ENCODE data around the gene SOCS7. TPM values are rescaled to one million over a fixed set of nuclear protein-coding genes. Genes with fewer than 3 reads are reported as not detected.

Gene SOCS7
- total RNA-seq, 1 donor from 2014 or later = 16.8 TPM

- TF ChIP-seq EZH2 (IDR thresholded peaks at IDR 0.05; ENCODE audit: insufficient read depth, low read length) = no peak
- TF ChIP-seq, protein P1, sequence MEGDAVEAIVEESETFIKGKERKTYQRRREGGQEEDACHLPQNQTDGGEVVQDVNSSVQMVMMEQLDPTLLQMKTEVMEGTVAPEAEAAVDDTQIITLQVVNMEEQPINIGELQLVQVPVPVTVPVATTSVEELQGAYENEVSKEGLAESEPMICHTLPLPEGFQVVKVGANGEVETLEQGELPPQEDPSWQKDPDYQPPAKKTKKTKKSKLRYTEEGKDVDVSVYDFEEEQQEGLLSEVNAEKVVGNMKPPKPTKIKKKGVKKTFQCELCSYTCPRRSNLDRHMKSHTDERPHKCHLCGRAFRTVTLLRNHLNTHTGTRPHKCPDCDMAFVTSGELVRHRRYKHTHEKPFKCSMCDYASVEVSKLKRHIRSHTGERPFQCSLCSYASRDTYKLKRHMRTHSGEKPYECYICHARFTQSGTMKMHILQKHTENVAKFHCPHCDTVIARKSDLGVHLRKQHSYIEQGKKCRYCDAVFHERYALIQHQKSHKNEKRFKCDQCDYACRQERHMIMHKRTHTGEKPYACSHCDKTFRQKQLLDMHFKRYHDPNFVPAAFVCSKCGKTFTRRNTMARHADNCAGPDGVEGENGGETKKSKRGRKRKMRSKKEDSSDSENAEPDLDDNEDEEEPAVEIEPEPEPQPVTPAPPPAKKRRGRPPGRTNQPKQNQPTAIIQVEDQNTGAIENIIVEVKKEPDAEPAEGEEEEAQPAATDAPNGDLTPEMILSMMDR (IDR thresholded peaks at IDR 0.05; ENCODE audit: insufficient read depth, low read depth, low read length) = no peak
- no peak overlapping the region for H3K27ac ChIP-seq (ENCODE audit: low read depth, low read length)
- Mint-ChIP-seq H3K4me1 (ENCODE audit: low read depth, unreplicated experiment) (peaks cover 18% of the 10 kb centered on the region), H3K27me3 (ENCODE audit: low read depth, unreplicated experiment) (peaks cover 17% of the 10 kb centered on the region), H3K36me3 (ENCODE audit: low read depth, unreplicated experiment) (peaks cover 16% of the 10 kb centered on the region), H3K27ac (ENCODE audit: unreplicated experiment) (no peak overlapping the region), H3K9me3 (ENCODE audit: unreplicated experiment) (no peaks in the 10 kb centered on the region), H3K4me3 (ENCODE audit: unreplicated experiment) (no peak overlapping the region)
- H3K9ac ChIP-seq (ENCODE audit: low read length) = no peak overlapping the region
- no peak for DNase-seq (ENCODE audit: low read depth)
- H3K4me3 ChIP-seq (ENCODE audit: insufficient read depth, low read depth, low read length) = no peak overlapping the region
- H3K27me3 ChIP-seq (ENCODE audit: insufficient read depth, low read length) = peaks cover 8% of the 10 kb centered on the region
- H3K4me2 ChIP-seq (ENCODE audit: low read length) = no peak overlapping the region
- H4K20me1 ChIP-seq (ENCODE audit: insufficient read depth, low read length) = no peaks in the 10 kb centered on the region
- no peak overlapping the region for H2AFZ ChIP-seq (ENCODE audit: low read depth, low read length)
- no peaks in the 10 kb centered on the region for H3K4me1 ChIP-seq (ENCODE audit: insufficient read depth, low read length)
- peaks cover 12% of the 10 kb centered on the region for H3K36me3 ChIP-seq (ENCODE audit: insufficient read depth, low read length)
- no peak for FAIRE-seq
- no peaks in the 10 kb centered on the region for H3K9me3 ChIP-seq (ENCODE audit: insufficient read depth, low read depth, low read length)
- no peaks in the 10 kb centered on the region for H3K79me2 ChIP-seq (ENCODE audit: insufficient read depth, low read length)
Measured at GRCh38 chr17:38324141-38324697, 27.4 kb upstream of the SOCS7 start.

GRCh38 chr17:38324772-38325171 is 26.9 kb upstream of the SOCS7 start:
- Histone ChIP-seq H3K79me2 (ENCODE audit: insufficient read depth, low read length) (no peaks in the 10 kb centered on the region), H3K9ac (ENCODE audit: low read length) (no peak overlapping the region), H3K9me3 (ENCODE audit: insufficient read depth, low read depth, low read length) (no peaks in the 10 kb centered on the region), H3K27ac (ENCODE audit: low read depth, low read length) (no peak overlapping the region), H3K4me1 (ENCODE audit: insufficient read depth, low read length) (no peaks in the 10 kb centered on the region), H3K4me3 (ENCODE audit: insufficient read depth, low read depth, low read length) (no peak overlapping the region), H2AFZ (ENCODE audit: low read depth, low read length) (no peak overlapping the region), H3K36me3 (ENCODE audit: insufficient read depth, low read length) (peaks cover 12% of the 10 kb centered on the region), H3K4me2 (ENCODE audit: low read length) (no peak overlapping the region), H4K20me1 (ENCODE audit: insufficient read depth, low read length) (no peaks in the 10 kb centered on the region), H3K27me3 (ENCODE audit: insufficient read depth, low read length) (peaks cover 8% of the 10 kb centered on the region)
- FAIRE-seq = no peak
- Mint-ChIP-seq H3K27me3 (ENCODE audit: low read depth, unreplicated experiment) (peaks cover 22% of the 10 kb centered on the region), H3K27ac (ENCODE audit: unreplicated experiment) (peak overlapping the region; percentile 95), H3K4me3 (ENCODE audit: unreplicated experiment) (no peak overlapping the region), H3K36me3 (ENCODE audit: low read depth, unreplicated experiment) (peaks cover 16% of the 10 kb centered on the region), H3K4me1 (ENCODE audit: low read depth, unreplicated experiment) (peaks cover 19% of the 10 kb centered on the region), H3K9me3 (ENCODE audit: unreplicated experiment) (no peaks in the 10 kb centered on the region)
- no peak for TF ChIP-seq EZH2 (IDR thresholded peaks at IDR 0.05; ENCODE audit: insufficient read depth, low read length)
- TF ChIP-seq, protein P1 (IDR thresholded peaks at IDR 0.05; ENCODE audit: insufficient read depth, low read depth, low read length) = no peak
- no peak for DNase-seq (ENCODE audit: low read depth)

DNA sequence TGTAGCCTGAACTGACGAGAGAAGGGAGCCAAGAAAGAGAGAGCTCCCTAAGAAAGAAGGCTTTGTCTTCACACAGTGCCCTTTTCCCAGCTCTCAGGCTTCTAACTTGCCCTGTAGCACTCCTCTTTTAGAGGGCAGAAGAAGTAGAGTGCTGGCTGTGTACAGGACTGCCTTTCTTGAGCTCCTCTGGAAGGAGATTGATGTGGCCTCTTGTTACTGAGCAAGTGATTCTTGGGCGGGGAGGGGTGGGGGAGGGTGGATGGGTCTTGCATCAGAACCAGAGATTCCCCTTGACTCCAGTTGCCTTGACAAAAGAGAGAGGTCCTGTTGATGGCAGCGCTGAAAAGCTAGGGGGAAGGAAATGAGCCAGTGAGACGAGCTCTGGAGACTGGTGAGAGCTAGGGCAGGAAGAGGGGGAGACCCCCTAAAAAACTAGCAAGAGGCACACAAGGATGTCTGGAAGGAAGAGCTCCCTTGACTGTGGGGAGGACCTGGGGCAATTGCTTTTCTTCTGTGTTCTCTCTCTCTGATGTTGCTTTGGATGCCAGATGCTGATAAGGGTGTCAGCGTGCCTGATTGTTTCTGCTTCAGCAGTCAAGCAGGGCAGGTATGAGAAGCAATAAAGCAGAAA is 26.3 kb upstream of the SOCS7 start:
- Histone ChIP-seq H3K27ac (ENCODE audit: low read depth, low read length) (no peak overlapping the region), H3K27me3 (ENCODE audit: insufficient read depth, low read length) (peaks cover 8% of the 10 kb centered on the region), H2AFZ (ENCODE audit: low read depth, low read length) (no peak overlapping the region), H3K9ac (ENCODE audit: low read length) (no peak overlapping the region), H3K4me2 (ENCODE audit: low read length) (no peak overlapping the region), H3K4me3 (ENCODE audit: insufficient read depth, low read depth, low read length) (no peak overlapping the region), H3K36me3 (ENCODE audit: insufficient read depth, low read length) (peaks cover 12% of the 10 kb centered on the region), H3K79me2 (ENCODE audit: insufficient read depth, low read length) (no peaks in the 10 kb centered on the region), H4K20me1 (ENCODE audit: insufficient read depth, low read length) (no peaks in the 10 kb centered on the region), H3K9me3 (ENCODE audit: insufficient read depth, low read depth, low read length) (no peaks in the 10 kb centered on the region), H3K4me1 (ENCODE audit: insufficient read depth, low read length) (no peaks in the 10 kb centered on the region)
- TF ChIP-seq, protein P1 (IDR thresholded peaks at IDR 0.05; ENCODE audit: insufficient read depth, low read depth, low read length) = no peak
- DNase-seq (ENCODE audit: low read depth) (no peak), FAIRE-seq (no peak)
- H3K27ac Mint-ChIP-seq (ENCODE audit: unreplicated experiment) = peak overlapping the region; percentile 95
- H3K4me1 Mint-ChIP-seq (ENCODE audit: low read depth, unreplicated experiment) = peaks cover 19% of the 10 kb centered on the region
- peak overlapping the region; percentile 74 for H3K4me3 Mint-ChIP-seq (ENCODE audit: unreplicated experiment)
- no peaks in the 10 kb centered on the region for H3K9me3 Mint-ChIP-seq (ENCODE audit: unreplicated experiment)
- H3K36me3 Mint-ChIP-seq (ENCODE audit: low read depth, unreplicated experiment) = peaks cover 12% of the 10 kb centered on the region
- peaks cover 28% of the 10 kb centered on the region for H3K27me3 Mint-ChIP-seq (ENCODE audit: low read depth, unreplicated experiment)
